ENCODE results near the gene RPLP1.

RPLP1 gene

GRCh38 chr15:69452692-69453521, at the start of gene RPLP1:
TSS of gene RPLP1 (plus strand) at chr15:69452818. CDS start at chr15:69452949, 131 bp downstream.
- TF ChIP-seq CTCF (conservative IDR thresholded peaks at IDR 0.05; ENCODE audit: low read depth), result no peak
- DNase-seq (ENCODE audit: low spot score), result peak; percentile 97
- peak within 1 kb of the TSS; percentile 98 for H3K27ac ChIP-seq
- CTCF ChIA-PET, result interaction anchor here (1.0 kb wide), 1 partner anchor 10 kb away, joined by 5 read pairs; no protein-coding TSS in a partner anchor
- POLR2A ChIA-PET (ENCODE audit: low non-redundant PET), result interaction anchor here (0.6 to 3.4 kb wide), 3 partner anchors 10 to 397 kb away, joined by 3 to 21 read pairs (median 5); partner anchors contain the start of gene KIF23

GRCh38 chr15:69403594-69403993, 49.0 kb upstream of the RPLP1 start:
- H3K27ac ChIP-seq, result no peak overlapping the region; the same call in 1 of the 2 replicates
- no peak for DNase-seq (ENCODE audit: low spot score)
- ChIA-PET CTCF (interaction anchor here (1.8 kb wide), 1 partner anchor 9 kb away, joined by 13 read pairs; no protein-coding TSS in a partner anchor), POLR2A (ENCODE audit: low non-redundant PET) (no interaction called here)
- TF ChIP-seq CTCF (conservative IDR thresholded peaks at IDR 0.05; ENCODE audit: low read depth), result no peak

GRCh38 chr15:69405110-69405509, 47.5 kb upstream of the RPLP1 start:
- TF ChIP-seq CTCF (conservative IDR thresholded peaks at IDR 0.05; ENCODE audit: low read depth), result no peak
- CTCF ChIA-PET, result interaction anchor here (0.5 kb wide), 1 partner anchor 9 kb away, joined by 3 read pairs; the partner anchor contains the start of gene KIF23
- H3K27ac ChIP-seq, result no peak overlapping the region
- POLR2A ChIA-PET (ENCODE audit: low non-redundant PET), result no interaction called here
- DNase-seq (ENCODE audit: low spot score), result no peak

GRCh38 chr15:69407719-69408400, 44.8 kb upstream of the RPLP1 start:
- POLR2A ChIA-PET (ENCODE audit: low non-redundant PET), result no interaction called here
- no peak for DNase-seq (ENCODE audit: low spot score)
- H3K27ac ChIP-seq, result no peak overlapping the region
- CTCF ChIA-PET, result no interaction called here
- TF ChIP-seq CTCF (conservative IDR thresholded peaks at IDR 0.05; ENCODE audit: low read depth), result no peak

- POLR2A ChIA-PET (ENCODE audit: low non-redundant PET), result no interaction called here
- CTCF ChIA-PET, result interaction anchor here (0.6 kb wide), 1 partner anchor 152 kb away, joined by 5 read pairs; no protein-coding TSS in a partner anchor
- TF ChIP-seq CTCF (conservative IDR thresholded peaks at IDR 0.05; ENCODE audit: low read depth), result no peak
- DNase-seq (ENCODE audit: low spot score), result no peak
- no peak overlapping the region for H3K27ac ChIP-seq
Observed at GRCh38 chr15:69408841-69409240, 43.8 kb upstream of the RPLP1 start.

- ChIA-PET CTCF (interaction anchor here (0.6 to 1.8 kb wide), 8 partner anchors 11 to 753 kb away, joined by 3 to 10 read pairs (median 4); no protein-coding TSS in a partner anchor), POLR2A (ENCODE audit: low non-redundant PET) (no interaction called here)
- DNase-seq (ENCODE audit: low spot score), result peak; percentile 91
- TF ChIP-seq CTCF (conservative IDR thresholded peaks at IDR 0.05; ENCODE audit: low read depth), result peak; percentile 81
- H3K27ac ChIP-seq, result no peak overlapping the region
Observed at GRCh38 chr15:69410248-69410874, 42.3 kb upstream of the RPLP1 start.

All from RWPE1 (cell line).